ENCODE data around the gene NDUFB4.

Gene NDUFB4

GRCh38 chr3:120587332-120587975 lies 8.7 kb upstream of the NDUFB4 start:
- FAIRE-seq: no peak

GRCh38 chr3:120595788-120596115 lies 384 bp upstream of the NDUFB4 start:
- DNase-seq (ENCODE audit: insufficient read length) (no peak), FAIRE-seq (no peak)
- no peak for TF ChIP-seq POLR2AphosphoS5 (IDR thresholded peaks at IDR 0.05; ENCODE audit: low read depth, low read length)
- no peak for TF ChIP-seq TAF1 (IDR thresholded peaks at IDR 0.05; ENCODE audit: borderline replicate concordance, low read depth, low read length)
- TF ChIP-seq POLR2A (IDR thresholded peaks at IDR 0.05; ENCODE audit: low read depth, low read length): no peak

More at GRCh38 chr3:120587332-120587975, 8.7 kb upstream of the NDUFB4 start:
- no peak for DNase-seq (ENCODE audit: insufficient read length)
- no peak for TF ChIP-seq POLR2AphosphoS5 (IDR thresholded peaks at IDR 0.05; ENCODE audit: low read depth, low read length)
- TF ChIP-seq TAF1 (IDR thresholded peaks at IDR 0.05; ENCODE audit: borderline replicate concordance, low read depth, low read length): no peak
- TF ChIP-seq POLR2A (IDR thresholded peaks at IDR 0.05; ENCODE audit: low read depth, low read length): no peak

- FAIRE-seq (no peak), DNase-seq (ENCODE audit: insufficient read length) (no peak)
- TF ChIP-seq POLR2A (IDR thresholded peaks at IDR 0.05; ENCODE audit: low read depth, low read length): no peak
- TF ChIP-seq POLR2AphosphoS5 (IDR thresholded peaks at IDR 0.05; ENCODE audit: low read depth, low read length): no peak
- no peak for TF ChIP-seq TAF1 (IDR thresholded peaks at IDR 0.05; ENCODE audit: borderline replicate concordance, low read depth, low read length)
Observed at GRCh38 chr3:120596853-120597223, 702 bp downstream of the NDUFB4 start.

GRCh38 chr3:120597445-120598049 lies 1.4 kb downstream of the NDUFB4 start:
- DNase-seq (ENCODE audit: insufficient read length): no peak

GRCh38 chr3:120599211-120599610 lies 3.1 kb downstream of the NDUFB4 start:
- no peak for FAIRE-seq
- DNase-seq (ENCODE audit: insufficient read length): no peak
- TF ChIP-seq TAF1 (IDR thresholded peaks at IDR 0.05; ENCODE audit: borderline replicate concordance, low read depth, low read length): no peak
- TF ChIP-seq POLR2A (IDR thresholded peaks at IDR 0.05; ENCODE audit: low read depth, low read length): no peak
- no peak for TF ChIP-seq POLR2AphosphoS5 (IDR thresholded peaks at IDR 0.05; ENCODE audit: low read depth, low read length)

More at GRCh38 chr3:120597445-120598049, 1.4 kb downstream of the NDUFB4 start:
- FAIRE-seq: peak; percentile 84
- TF ChIP-seq TAF1 (IDR thresholded peaks at IDR 0.05; ENCODE audit: borderline replicate concordance, low read depth, low read length): no peak
- no peak for TF ChIP-seq POLR2AphosphoS5 (IDR thresholded peaks at IDR 0.05; ENCODE audit: low read depth, low read length)
- TF ChIP-seq POLR2A (IDR thresholded peaks at IDR 0.05; ENCODE audit: low read depth, low read length): no peak

GRCh38 chr3:120601554-120601953 lies 5.4 kb downstream of the NDUFB4 start:
- TF ChIP-seq POLR2A (IDR thresholded peaks at IDR 0.05; ENCODE audit: low read depth, low read length) (no peak), POLR2AphosphoS5 (IDR thresholded peaks at IDR 0.05; ENCODE audit: low read depth, low read length) (no peak), TAF1 (IDR thresholded peaks at IDR 0.05; ENCODE audit: borderline replicate concordance, low read depth, low read length) (no peak)
- FAIRE-seq (no peak), DNase-seq (ENCODE audit: insufficient read length) (no peak)

- DNase-seq (ENCODE audit: insufficient read length) (no peak), FAIRE-seq (no peak)
- TF ChIP-seq POLR2A (IDR thresholded peaks at IDR 0.05; ENCODE audit: low read depth, low read length): peak; percentile 64
- TF ChIP-seq POLR2AphosphoS5 (IDR thresholded peaks at IDR 0.05; ENCODE audit: low read depth, low read length): peak; percentile 78
- TF ChIP-seq TAF1 (IDR thresholded peaks at IDR 0.05; ENCODE audit: borderline replicate concordance, low read depth, low read length): no peak
Observed at GRCh38 chr3:120602682-120603081, 6.5 kb downstream of the NDUFB4 start.

- DNase-seq (ENCODE audit: insufficient read length) (no peak), FAIRE-seq (no peak)
- TF ChIP-seq TAF1 (IDR thresholded peaks at IDR 0.05; ENCODE audit: borderline replicate concordance, low read depth, low read length) (no peak), POLR2A (IDR thresholded peaks at IDR 0.05; ENCODE audit: low read depth, low read length) (no peak), POLR2AphosphoS5 (IDR thresholded peaks at IDR 0.05; ENCODE audit: low read depth, low read length) (no peak)
Observed at GRCh38 chr3:120604382-120604781, 8.2 kb downstream of the NDUFB4 start.

- no peak for TF ChIP-seq POLR2AphosphoS5 (IDR thresholded peaks at IDR 0.05; ENCODE audit: low read depth, low read length)
- TF ChIP-seq TAF1 (IDR thresholded peaks at IDR 0.05; ENCODE audit: borderline replicate concordance, low read depth, low read length): no peak
- TF ChIP-seq POLR2A (IDR thresholded peaks at IDR 0.05; ENCODE audit: low read depth, low read length): no peak
- DNase-seq (ENCODE audit: insufficient read length) (no peak), FAIRE-seq (no peak)
Observed at GRCh38 chr3:120604784-120605183, 8.6 kb downstream of the NDUFB4 start.

GRCh38 chr3:120608506-120608905 lies 12.4 kb downstream of the NDUFB4 start:
- FAIRE-seq (no peak), DNase-seq (ENCODE audit: insufficient read length) (no peak)
- TF ChIP-seq POLR2AphosphoS5 (IDR thresholded peaks at IDR 0.05; ENCODE audit: low read depth, low read length) (no peak), POLR2A (IDR thresholded peaks at IDR 0.05; ENCODE audit: low read depth, low read length) (no peak), TAF1 (IDR thresholded peaks at IDR 0.05; ENCODE audit: borderline replicate concordance, low read depth, low read length) (no peak)

- FAIRE-seq: no peak
- TF ChIP-seq POLR2AphosphoS5 (IDR thresholded peaks at IDR 0.05; ENCODE audit: low read depth, low read length) (no peak), TAF1 (IDR thresholded peaks at IDR 0.05; ENCODE audit: borderline replicate concordance, low read depth, low read length) (no peak), POLR2A (IDR thresholded peaks at IDR 0.05; ENCODE audit: low read depth, low read length) (no peak)
- DNase-seq (ENCODE audit: insufficient read length): no peak
Observed at GRCh38 chr3:120614765-120615164, 18.6 kb downstream of the NDUFB4 start.

All from GM12892 (cell line).